OCI-LY3 (cell line): ENCODE results near the gene PHF23.

Experiments
- CTCF ChIP-seq: fragments of 200-600, 300-600 bp; sonication (generic); IDR thresholded peaks from 2 replicates; pipeline ENCODE4 v1.5.1; 2014; ENCODE audit warnings: antibody characterized with exemption, low read length, low read depth
- EZH2phosphoT487 ChIP-seq: fragments of 200-600 bp; shearing (Covaris generic); IDR thresholded peaks from 2 replicates; pipeline ENCODE4 v1.6.1; 2018; ENCODE audit warnings: antibody characterized with exemption, mixed run types, low read depth

- TF ChIP-seq CTCF (no peak), EZH2phosphoT487 (no peak)
Observed at GRCh38 chr17:7203391-7203790, 35.9 kb downstream of the PHF23 start.
